Measurements from ENCODE around the gene PFN1.

PFN1 gene

GRCh38 chr17:4946312-4946976 is 1.9 kb downstream of the PFN1 start:
- TF ChIP-seq CTCF (conservative IDR thresholded peaks at IDR 0.05; ENCODE audit: control insufficient read depth, insufficient read depth, low read depth, low read length), result no peak
- DNase-seq (ENCODE audit: low read depth), result no peak
- H3K4me3 ChIP-seq (ENCODE audit: control insufficient read depth, low read depth, low read length), result peak overlapping the region; percentile 90

- no peak for TF ChIP-seq CTCF (conservative IDR thresholded peaks at IDR 0.05; ENCODE audit: control insufficient read depth, insufficient read depth, low read depth, low read length)
- peak overlapping the region; percentile 90 for H3K4me3 ChIP-seq (ENCODE audit: control insufficient read depth, low read depth, low read length)
- DNase-seq (ENCODE audit: low read depth), result no peak
These were observed 2.4 kb downstream of the PFN1 start for GRCh38 chr17:4945944-4946280.

- peak overlapping the region; percentile 90 for H3K4me3 ChIP-seq (ENCODE audit: control insufficient read depth, low read depth, low read length)
- no peak for TF ChIP-seq CTCF (conservative IDR thresholded peaks at IDR 0.05; ENCODE audit: control insufficient read depth, insufficient read depth, low read depth, low read length)
- DNase-seq (ENCODE audit: low read depth), result peak; percentile 94
These were observed 3.0 kb downstream of the PFN1 start for GRCh38 chr17:4945176-4945943.

- peak overlapping the region; percentile 15 for H3K4me3 ChIP-seq (ENCODE audit: control insufficient read depth, low read depth, low read length)
- DNase-seq (ENCODE audit: low read depth), result no peak
- TF ChIP-seq CTCF (conservative IDR thresholded peaks at IDR 0.05; ENCODE audit: control insufficient read depth, insufficient read depth, low read depth, low read length), result no peak
These were observed 3.7 kb downstream of the PFN1 start for GRCh38 chr17:4944554-4945175.

GRCh38 chr17:4944163-4944553 is 4.2 kb downstream of the PFN1 start:
- no peak overlapping the region for H3K4me3 ChIP-seq (ENCODE audit: control insufficient read depth, low read depth, low read length)
- no peak for DNase-seq (ENCODE audit: low read depth)
- TF ChIP-seq CTCF (conservative IDR thresholded peaks at IDR 0.05; ENCODE audit: control insufficient read depth, insufficient read depth, low read depth, low read length), result no peak

- no peak overlapping the region for H3K4me3 ChIP-seq (ENCODE audit: control insufficient read depth, low read depth, low read length)
- peak; percentile 19 for DNase-seq (ENCODE audit: low read depth)
- no peak for TF ChIP-seq CTCF (conservative IDR thresholded peaks at IDR 0.05; ENCODE audit: control insufficient read depth, insufficient read depth, low read depth, low read length)
These were observed 5.4 kb downstream of the PFN1 start for GRCh38 chr17:4942760-4943508.
